KOPT-K1 (cell line): ENCODE results near the gene UTS2B.

Experiments used
- H3K27ac ChIP-seq: fragments of 200-600 bp; sonication (generic); 2 replicates; pipeline ENCODE4 v1.5.1; 2016; ENCODE audit warnings: antibody characterized with exemption, mild to moderate bottlenecking, low read depth, low read length; ENCODE audit not compliant: poor library complexity, severe bottlenecking
- H3K36me3 ChIP-seq: fragments of 200-600 bp; sonication (generic); 2 replicates; pipeline ENCODE4 v1.5.1; 2017; ENCODE audit warnings: antibody characterized with exemption, mild to moderate bottlenecking, low read length, moderate library complexity; ENCODE audit not compliant: insufficient read depth
- H3K9me3 ChIP-seq: fragments of 200-600 bp; sonication (generic); 2 replicates; pipeline ENCODE4 v1.5.1; 2017; ENCODE audit warnings: antibody characterized with exemption, low read length, mild to moderate bottlenecking; ENCODE audit not compliant: insufficient read depth, poor library complexity, severe bottlenecking

Gene UTS2B

GRCh38 chr3:191234216-191234615 is 96.1 kb downstream of the UTS2B start:
- Histone ChIP-seq H3K27ac (no peak overlapping the region), H3K9me3 (no peaks in the 10 kb centered on the region), H3K36me3 (no peaks in the 10 kb centered on the region)

GRCh38 chr3:191227541-191227940 is 102.8 kb downstream of the UTS2B start:
- H3K27ac ChIP-seq, result no peak overlapping the region
- H3K9me3 ChIP-seq, result no peaks in the 10 kb centered on the region
- H3K36me3 ChIP-seq, result no peaks in the 10 kb centered on the region

- Histone ChIP-seq H3K9me3 (no peaks in the 10 kb centered on the region), H3K36me3 (no peaks in the 10 kb centered on the region), H3K27ac (no peak overlapping the region)
Observed at GRCh38 chr3:191221638-191222037, 108.7 kb downstream of the UTS2B start.

GRCh38 chr3:191220908-191221307 is 109.4 kb downstream of the UTS2B start:
- H3K36me3 ChIP-seq, result no peaks in the 10 kb centered on the region
- H3K27ac ChIP-seq, result no peak overlapping the region
- no peaks in the 10 kb centered on the region for H3K9me3 ChIP-seq

- no peaks in the 10 kb centered on the region for H3K9me3 ChIP-seq
- H3K27ac ChIP-seq, result no peak overlapping the region
- no peaks in the 10 kb centered on the region for H3K36me3 ChIP-seq
Observed at GRCh38 chr3:191217301-191217700, 113.0 kb downstream of the UTS2B start.
